Cardiac muscle cell (in vitro differentiated cells and primary cell): ENCODE results near the gene IL17REL. TPM values are rescaled to one million over a fixed set of nuclear protein-coding genes. Genes with fewer than 3 reads are reported as not detected.

Experiments
- DNase-seq, 2 donors: peaks; one replicate each; pipeline versions ENCODE4 v3.0.0 to v3.0.0-alpha.2; 2010 to 2017; ENCODE audit warnings: low read depth in 1 of 2, low spot score in 1 of 2
- H3K27ac ChIP-seq: fragments of 200-600 bp; sonication (generic); 2 replicates; pipeline ENCODE4 v1.5.1; 2016
- H3K27me3 ChIP-seq: fragments of 200-600 bp; sonication (generic); 2 replicates; pipeline ENCODE4 v1.6.0; 2016; ENCODE audit warnings: control low read depth
- H3K36me3 ChIP-seq: fragments of 200-600 bp; sonication (generic); 2 replicates; pipeline ENCODE4 v1.5.1; 2016; ENCODE audit warnings: control low read depth
- H3K4me1 ChIP-seq: fragments of 200-600 bp; sonication (generic); 2 replicates; pipeline ENCODE4 v1.8.1; 2017; ENCODE audit warnings: low read depth, mild to moderate bottlenecking, mixed run types
- H3K4me3 ChIP-seq: fragments of 200-600 bp; sonication (generic); 2 replicates; pipeline ENCODE4 v1.5.1; 2016; ENCODE audit warnings: mild to moderate bottlenecking
- H3K9me3 ChIP-seq: fragments of 200-600 bp; sonication (generic); 2 replicates; pipeline ENCODE4 v1.5.1; 2017; ENCODE audit warnings: low read depth, mild to moderate bottlenecking, control low read depth
- polyA plus RNA-seq: library from polyadenylated mRNA; unstranded; fragments of >200 nt; fragmentation: Nextera tagmentation; extraction: Ambion mirVana; gene quantifications from 2 replicates; pipeline ENCODE4 v1.2.1, GENCODE V29; 2016
- total RNA-seq: library from RNA; depleted of rRNA; stranded (reverse); fragments of >200 nt; gene quantifications from 2 replicates; pipeline ENCODE4 v1.2.3, GENCODE V29; 2016
- TF ChIP-seq, protein P1 (sequence below): IDR thresholded peaks from 2 replicates; pipeline ENCODE4 v1.5.1; 2012; ENCODE audit warnings: low read depth, mild to moderate bottlenecking, low read length

Gene IL17REL
- total and polyA plus RNA-seq, 2 experiments from 2014 or later, result 1.8 TPM; not detected in 1

DNA sequence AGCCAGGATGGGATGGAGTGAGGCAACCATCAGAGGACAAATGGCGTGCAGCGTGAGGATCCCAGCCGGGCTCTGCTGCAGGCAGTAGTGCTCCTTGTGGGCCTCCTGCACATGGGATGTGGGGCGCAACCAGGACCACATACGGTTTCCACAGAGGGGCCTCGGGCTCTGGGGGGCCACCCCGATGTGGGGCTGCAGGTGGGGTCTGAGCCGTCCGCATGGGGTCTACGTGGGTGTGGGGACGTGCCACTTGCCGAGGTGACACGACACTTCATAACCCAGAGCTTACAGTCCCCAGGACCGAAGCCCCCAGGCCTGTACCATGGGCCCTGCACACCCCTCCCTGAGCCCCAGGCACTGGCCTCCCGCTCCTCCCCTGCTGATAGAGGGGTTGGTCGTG is 34.8 kb upstream of the IL17REL start:
- Histone ChIP-seq H3K27me3 (peaks cover 2% of the 10 kb centered on the region), H3K27ac (no peak overlapping the region), H3K4me3 (no peak overlapping the region), H3K9me3 (no peaks in the 10 kb centered on the region), H3K36me3 (no peaks in the 10 kb centered on the region), H3K4me1 (no peaks in the 10 kb centered on the region)
- DNase-seq, result no peak
- TF ChIP-seq, protein P1, sequence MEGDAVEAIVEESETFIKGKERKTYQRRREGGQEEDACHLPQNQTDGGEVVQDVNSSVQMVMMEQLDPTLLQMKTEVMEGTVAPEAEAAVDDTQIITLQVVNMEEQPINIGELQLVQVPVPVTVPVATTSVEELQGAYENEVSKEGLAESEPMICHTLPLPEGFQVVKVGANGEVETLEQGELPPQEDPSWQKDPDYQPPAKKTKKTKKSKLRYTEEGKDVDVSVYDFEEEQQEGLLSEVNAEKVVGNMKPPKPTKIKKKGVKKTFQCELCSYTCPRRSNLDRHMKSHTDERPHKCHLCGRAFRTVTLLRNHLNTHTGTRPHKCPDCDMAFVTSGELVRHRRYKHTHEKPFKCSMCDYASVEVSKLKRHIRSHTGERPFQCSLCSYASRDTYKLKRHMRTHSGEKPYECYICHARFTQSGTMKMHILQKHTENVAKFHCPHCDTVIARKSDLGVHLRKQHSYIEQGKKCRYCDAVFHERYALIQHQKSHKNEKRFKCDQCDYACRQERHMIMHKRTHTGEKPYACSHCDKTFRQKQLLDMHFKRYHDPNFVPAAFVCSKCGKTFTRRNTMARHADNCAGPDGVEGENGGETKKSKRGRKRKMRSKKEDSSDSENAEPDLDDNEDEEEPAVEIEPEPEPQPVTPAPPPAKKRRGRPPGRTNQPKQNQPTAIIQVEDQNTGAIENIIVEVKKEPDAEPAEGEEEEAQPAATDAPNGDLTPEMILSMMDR, result no peak

- H3K4me1 ChIP-seq, result no peaks in the 10 kb centered on the region
- TF ChIP-seq, protein P1, result no peak
- peaks cover 2% of the 10 kb centered on the region for H3K27me3 ChIP-seq
- H3K36me3 ChIP-seq, result no peaks in the 10 kb centered on the region
- no peak for DNase-seq
- no peaks in the 10 kb centered on the region for H3K9me3 ChIP-seq
- no peak overlapping the region for H3K4me3 ChIP-seq
- no peak overlapping the region for H3K27ac ChIP-seq
Measured at GRCh38 chr22:50046481-50047245, 34.1 kb upstream of the IL17REL start.

DNA sequence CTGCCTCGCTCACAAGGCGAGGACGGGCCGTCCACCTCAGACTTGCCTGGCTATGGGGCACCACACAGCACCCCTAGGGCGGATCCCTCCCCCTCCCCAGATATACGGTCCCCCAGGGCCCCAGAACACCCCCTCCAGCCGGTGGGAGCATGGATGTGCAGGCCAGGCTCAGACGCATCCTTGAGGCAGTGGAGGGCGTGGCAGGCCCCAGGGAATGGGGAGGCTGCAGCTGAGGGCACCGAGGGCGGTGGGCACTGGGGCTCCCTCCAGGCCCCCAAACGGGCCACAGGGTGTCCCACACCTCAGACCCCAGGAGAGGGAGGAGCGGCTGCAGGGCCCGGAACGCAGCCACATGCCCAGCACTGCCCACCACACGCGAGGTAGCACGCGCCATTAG is 33.5 kb upstream of the IL17REL start:
- no peak overlapping the region for H3K4me3 ChIP-seq
- no peaks in the 10 kb centered on the region for H3K36me3 ChIP-seq
- no peaks in the 10 kb centered on the region for H3K9me3 ChIP-seq
- H3K4me1 ChIP-seq, result no peaks in the 10 kb centered on the region
- DNase-seq, result no peak
- no peak overlapping the region for H3K27ac ChIP-seq
- H3K27me3 ChIP-seq, result peaks cover 2% of the 10 kb centered on the region
- TF ChIP-seq, protein P1, result no peak

GRCh38 chr22:50045211-50046018 is 32.9 kb upstream of the IL17REL start:
- Histone ChIP-seq H3K9me3 (no peaks in the 10 kb centered on the region), H3K27me3 (peaks cover 2% of the 10 kb centered on the region), H3K36me3 (no peaks in the 10 kb centered on the region), H3K4me1 (no peaks in the 10 kb centered on the region), H3K27ac (no peak overlapping the region), H3K4me3 (no peak overlapping the region)
- TF ChIP-seq, protein P1, result no peak
- DNase-seq, result no peak

DNA sequence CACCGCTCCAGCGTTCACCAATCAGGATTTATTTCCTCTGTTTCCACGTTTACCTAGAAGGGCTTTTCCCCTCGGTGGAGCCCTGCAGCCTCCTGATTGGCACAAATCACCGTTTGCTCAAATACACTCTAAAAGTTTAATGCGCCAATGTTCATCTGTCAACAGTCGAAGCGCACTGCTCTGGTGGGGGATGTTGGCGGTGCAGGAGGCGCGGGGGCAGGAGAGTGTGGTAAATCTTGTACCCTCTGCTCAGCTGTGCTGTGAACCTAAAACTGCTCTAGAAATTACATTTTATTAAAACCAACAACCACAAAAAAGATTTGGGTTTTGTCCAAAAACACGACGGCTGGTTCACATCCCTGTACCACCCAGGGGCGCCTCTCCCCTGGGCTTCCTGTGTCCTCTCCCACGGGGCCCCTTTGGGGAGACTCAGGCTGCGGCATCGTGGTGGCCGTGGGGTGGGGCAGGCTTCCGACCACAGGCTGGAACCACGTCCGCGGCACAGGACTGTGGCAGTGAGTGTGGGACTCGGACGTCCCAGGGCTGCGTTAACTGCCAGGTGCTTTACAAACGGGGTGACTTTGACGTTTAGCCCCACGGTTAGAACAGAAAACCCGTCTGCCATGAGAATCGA is 32.0 kb upstream of the IL17REL start:
- H3K36me3 ChIP-seq, result no peaks in the 10 kb centered on the region
- no peaks in the 10 kb centered on the region for H3K9me3 ChIP-seq
- no peak overlapping the region for H3K27ac ChIP-seq
- no peaks in the 10 kb centered on the region for H3K4me1 ChIP-seq
- peaks cover 2% of the 10 kb centered on the region for H3K27me3 ChIP-seq
- TF ChIP-seq, protein P1, result no peak
- H3K4me3 ChIP-seq, result no peak overlapping the region
- DNase-seq, result no peak
